Neural cell (in vitro differentiated cells): ENCODE measurements around the gene GPR152. TPM values are rescaled to one million over a fixed set of nuclear protein-coding genes. Genes with fewer than 3 reads are reported as not detected.

Experiments
- H2AFZ ChIP-seq: fragments of 200-600, 300-800 bp; sonication (generic), shearing (Covaris generic); 2 replicates; pipeline ENCODE4 v1.6.0; 2014; ENCODE audit warnings: low read depth, mild to moderate bottlenecking, antibody characterized with exemption, low read length, moderate library complexity
- H3F3A ChIP-seq: fragments of 200-600 bp; shearing (Covaris generic); 2 replicates; pipeline ENCODE4 v1.6.1; 2016; ENCODE audit warnings: mild to moderate bottlenecking, moderate library complexity, mixed read lengths, antibody characterized with exemption, low read length; ENCODE audit not compliant: insufficient read depth, poor library complexity, severe bottlenecking
- H3K27ac ChIP-seq: fragments of 200-600, 300-800 bp; sonication (generic), shearing (Covaris generic); 2 replicates; pipeline ENCODE4 v1.5.1; 2014; ENCODE audit warnings: mild to moderate bottlenecking, low read length, moderate library complexity
- H3K27me3 ChIP-seq: fragments of 300-800, 200-600 bp; sonication (generic), shearing (Covaris generic); 2 replicates; pipeline ENCODE4 v1.6.0; 2014; ENCODE audit warnings: mild to moderate bottlenecking, low read depth, low read length, moderate library complexity; ENCODE audit not compliant: insufficient read depth
- H3K36me3 ChIP-seq: fragments of 300-800, 200-600 bp; sonication (generic), shearing (Covaris generic); 2 replicates; pipeline ENCODE4 v1.5.1; 2014; ENCODE audit warnings: mild to moderate bottlenecking, antibody characterized with exemption, low read length, moderate library complexity; ENCODE audit not compliant: insufficient read depth
- H3K4me2 ChIP-seq: fragments of 300-800, 200-600 bp; sonication (generic), shearing (Covaris generic); 2 replicates; pipeline ENCODE4 v1.6.0; 2014; ENCODE audit warnings: mild to moderate bottlenecking, low read length
- H3K4me3 ChIP-seq: fragments of 300-800, 200-600 bp; sonication (generic), shearing (Covaris generic); 2 replicates; pipeline ENCODE4 v1.5.1; 2014; ENCODE audit warnings: mild to moderate bottlenecking, low read length, moderate library complexity
- H3K79me2 ChIP-seq: fragments of 200-600 bp; shearing (Covaris generic); replicated peaks from 2 replicates; pipeline ENCODE4 v1.6.0; 2014; ENCODE audit warnings: mild to moderate bottlenecking, low read length, moderate library complexity; ENCODE audit not compliant: insufficient read depth
- H3K9ac ChIP-seq: fragments of 300-800, 200-600 bp; sonication (generic), shearing (Covaris generic); 2 replicates; pipeline ENCODE4 v1.6.1; 2016; ENCODE audit warnings: mild to moderate bottlenecking, low read length, mixed read lengths
- H3K9me2 ChIP-seq: fragments of 200-600 bp; shearing (Covaris generic); 2 replicates; pipeline ENCODE4 v1.6.1; 2016; ENCODE audit warnings: mild to moderate bottlenecking, low read length, mixed read lengths; ENCODE audit not compliant: insufficient read depth
- H3K9me3 ChIP-seq: fragments of 200-600, 300-800 bp; sonication (generic), shearing (Covaris generic); 2 replicates; pipeline ENCODE4 v1.6.1; 2016; ENCODE audit warnings: mild to moderate bottlenecking, mixed run types, low read length, moderate library complexity, mixed read lengths
- H4K20me1 ChIP-seq: fragments of 200-600 bp; shearing (Covaris generic); 2 replicates; pipeline ENCODE4 v1.6.1; 2016; ENCODE audit warnings: mild to moderate bottlenecking, mixed run types; ENCODE audit not compliant: insufficient read depth
- CTCF ChIP-seq: fragments of 450-650 bp; IDR thresholded peaks from 2 replicates; pipeline ENCODE4 v1.5.1; 2014; ENCODE audit warnings: antibody characterized with exemption, mild to moderate bottlenecking, moderate library complexity; ENCODE audit not compliant: poor library complexity, severe bottlenecking
- EP300 ChIP-seq: fragments of 450-650 bp; conservative IDR thresholded peaks from 2 replicates; pipeline ENCODE4 v1.6.1; 2014; ENCODE audit warnings: antibody characterized with exemption, mild to moderate bottlenecking, moderate library complexity; ENCODE audit not compliant: poor library complexity, severe bottlenecking
- EZH2 ChIP-seq: fragments of 200-600, 300-800 bp; shearing (Covaris generic), sonication (generic); IDR thresholded peaks from 2 replicates; pipeline ENCODE4 v1.6.1; 2014; ENCODE audit warnings: antibody characterized with exemption, low read length, borderline replicate concordance, mild to moderate bottlenecking; ENCODE audit not compliant: insufficient read depth, poor library complexity, severe bottlenecking
- MXI1 ChIP-seq: fragments of 450-650 bp; conservative IDR thresholded peaks from 2 replicates; pipeline ENCODE4 v1.6.1; 2014; ENCODE audit warnings: antibody characterized with exemption, mild to moderate bottlenecking; ENCODE audit not compliant: poor library complexity, severe bottlenecking
- POLR2AphosphoS5 ChIP-seq: IDR thresholded peaks from 2 replicates; pipeline ENCODE4 v1.6.1; 2012
- RAD21 ChIP-seq: fragments of 450-650 bp; conservative IDR thresholded peaks from 2 replicates; pipeline ENCODE4 v1.6.1; 2014; ENCODE audit warnings: antibody characterized with exemption, mild to moderate bottlenecking, moderate library complexity
- REST ChIP-seq: IDR thresholded peaks from 2 replicates; pipeline ENCODE4 v1.6.1; 2012; ENCODE audit warnings: borderline replicate concordance
- SMC3 ChIP-seq: fragments of 450-650 bp; conservative IDR thresholded peaks from 2 replicates; pipeline ENCODE4 v1.6.1; 2014; ENCODE audit warnings: antibody characterized with exemption, mild to moderate bottlenecking, moderate library complexity; ENCODE audit not compliant: poor library complexity
- TAF1 ChIP-seq: IDR thresholded peaks from 2 replicates; pipeline ENCODE4 v1.6.1; 2012; ENCODE audit warnings: low read depth
- polyA plus RNA-seq: library from polyadenylated mRNA; depleted of rRNA; stranded (reverse); fragments of >200 nt; gene quantifications from 2 replicates; pipeline ENCODE4 v1.2.3, GENCODE V29; 2014

GPR152 gene
- polyA plus RNA-seq, 1 donor from 2014 or later = not detected

GRCh38 chr11:67415501-67416304 is 36.8 kb downstream of the GPR152 start, which contains the start of gene CARNS1:
Gene CARNS1 (plus strand): TSS chr11:67415678. CDS start chr11:67416200, 522 bp downstream.
- peaks cover 23% of the 10 kb centered on the region for H3K27me3 ChIP-seq
- H3K9ac ChIP-seq = no peak within 1 kb of the TSS

More at GRCh38 chr11:67415501-67416304, 36.8 kb downstream of the GPR152 start, which contains the start of gene CARNS1:
- no peak within 1 kb of the TSS for H2AFZ ChIP-seq
- H3F3A ChIP-seq = no peaks in the 10 kb centered on the region
- H3K27ac ChIP-seq = no peak within 1 kb of the TSS
- no peaks in the 10 kb centered on the region for H4K20me1 ChIP-seq
- no peak within 1 kb of the TSS for H3K4me3 ChIP-seq
- TF ChIP-seq RAD21 (no peak), EP300 (no peak), SMC3 (no peak), EZH2 (no peak), CTCF (no peak), REST (no peak), POLR2AphosphoS5 (no peak), MXI1 (no peak), TAF1 (no peak)
- no peaks in the 10 kb centered on the region for H3K9me2 ChIP-seq
- H3K4me2 ChIP-seq = no peak within 1 kb of the TSS
- no peaks in the 10 kb centered on the region for H3K79me2 ChIP-seq
- no peaks in the 10 kb centered on the region for H3K36me3 ChIP-seq
- H3K9me3 ChIP-seq = no peaks in the 10 kb centered on the region
